ENCODE measurements around the gene LRRTM2.
"Not testable (repeated sequence)": the region's sequence is repeated elsewhere in the genome, so short reads cannot be mapped to it uniquely, and the experiment has no call there.

The LRRTM2 gene

DNA sequence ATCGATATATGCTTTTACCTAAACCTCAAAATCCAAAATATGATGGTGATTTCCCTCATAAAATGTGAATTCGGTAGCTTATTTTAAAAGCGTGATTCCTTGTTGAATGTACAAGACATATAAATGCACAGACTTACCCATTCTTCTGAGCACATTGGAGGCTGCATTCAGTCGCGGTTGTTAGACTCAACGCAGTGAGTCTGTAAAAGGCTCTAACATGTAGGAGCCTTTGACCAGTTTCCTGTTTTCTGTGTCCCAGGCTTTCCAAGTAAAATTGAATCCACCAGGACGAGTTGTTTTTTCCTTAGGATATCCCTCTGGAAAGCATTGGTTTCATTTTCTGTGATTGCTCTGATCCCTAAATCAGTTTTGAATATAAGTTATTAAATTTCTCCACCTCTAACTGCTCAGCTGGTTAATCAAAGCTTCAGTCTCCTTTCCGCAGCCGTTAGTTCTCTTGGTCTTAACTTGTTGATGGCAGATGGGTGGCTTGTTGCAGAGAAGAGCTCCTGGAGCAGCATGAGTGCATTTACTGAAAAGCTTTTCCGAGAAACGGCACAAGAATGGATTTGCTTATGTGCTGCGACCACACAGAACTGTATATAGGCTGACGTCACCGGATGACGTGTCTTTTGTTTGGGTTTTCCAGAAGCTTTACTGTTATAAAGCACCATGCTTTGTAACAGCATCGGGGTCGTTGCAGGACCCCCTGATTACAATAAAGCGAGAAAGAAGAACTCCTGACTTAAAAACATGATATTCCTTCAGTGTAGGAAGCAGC lies at the start of gene LRRTM2:
Gene LRRTM2, minus strand, starts transcription at position 565 of the 781 bp plus-strand sequence. Its CDS starts 424 bp downstream, at position 141.
- DNase-seq (ENCODE audit: low spot score): peak; percentile 93

DNA sequence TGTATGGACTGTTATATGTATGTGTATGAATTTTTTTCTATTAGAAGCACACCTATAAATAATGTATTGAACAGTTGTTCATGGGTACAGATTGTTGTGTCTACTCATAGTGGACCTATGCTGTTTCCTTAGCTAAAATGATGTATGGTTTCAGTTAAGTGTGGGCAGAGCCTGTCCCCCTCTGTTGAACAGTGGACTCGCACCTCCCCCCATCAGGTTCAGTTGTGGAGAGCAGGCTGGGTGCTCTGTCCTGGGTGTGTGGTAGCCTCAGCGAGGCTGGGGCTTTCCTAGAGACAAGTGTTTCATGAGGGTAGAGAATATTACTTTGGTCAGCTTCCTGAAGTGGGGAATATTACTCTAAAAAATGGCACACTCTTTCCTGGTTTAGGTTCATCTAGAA lies 47.4 kb upstream of the LRRTM2 start:
- DNase-seq (ENCODE audit: low spot score): no peak

- not testable (repeated sequence) for DNase-seq (ENCODE audit: low spot score)
Observed at GRCh38 chr5:138921362-138921761, 46.2 kb upstream of the LRRTM2 start.

DNA sequence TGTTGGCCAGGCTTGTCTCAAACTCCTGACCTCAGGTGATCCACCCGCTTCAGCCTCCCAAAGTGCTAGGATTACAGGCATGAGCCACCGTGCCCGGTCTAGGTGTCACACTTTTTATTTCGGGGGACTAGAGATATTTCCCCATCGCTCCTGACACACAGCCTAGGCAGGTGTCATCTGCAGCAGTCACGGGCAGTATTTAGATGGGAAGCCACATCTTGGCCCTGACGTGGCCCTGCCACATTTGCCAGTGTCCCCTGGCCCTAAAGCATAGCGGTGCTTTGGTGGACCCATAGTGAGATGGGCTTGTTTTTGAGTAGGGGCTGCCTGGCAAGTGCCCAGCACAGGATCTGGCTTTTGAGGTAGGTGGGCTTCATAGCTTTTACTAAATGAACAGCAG lies 45.0 kb upstream of the LRRTM2 start:
- no peak for DNase-seq (ENCODE audit: low spot score)

DNA sequence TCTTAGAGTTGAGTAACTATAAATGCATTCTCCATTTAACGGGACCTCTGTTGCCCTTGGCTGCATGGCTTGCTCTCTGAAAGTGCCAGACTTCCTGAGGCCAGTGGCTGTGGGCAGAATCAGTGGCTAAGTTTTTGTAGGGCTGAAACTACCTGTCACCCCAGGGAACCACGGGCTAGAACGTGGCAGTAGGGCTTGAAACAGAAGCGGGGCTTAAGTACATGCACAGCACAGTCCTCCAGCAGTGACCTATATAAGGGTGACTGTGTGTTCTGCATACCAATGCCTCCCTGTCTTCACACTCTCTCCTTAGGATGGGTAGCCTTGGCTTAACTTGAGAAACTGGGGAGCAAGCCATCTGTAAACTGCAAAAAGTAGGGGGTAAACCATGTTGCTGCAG lies 43.6 kb upstream of the LRRTM2 start:
- DNase-seq (ENCODE audit: low spot score): peak; percentile 28

- DNase-seq (ENCODE audit: low spot score): no peak
Observed at GRCh38 chr5:138914338-138914737, 39.2 kb upstream of the LRRTM2 start.

GRCh38 chr5:138913773-138914172 lies 38.6 kb upstream of the LRRTM2 start:
- no peak for DNase-seq (ENCODE audit: low spot score)

DNA sequence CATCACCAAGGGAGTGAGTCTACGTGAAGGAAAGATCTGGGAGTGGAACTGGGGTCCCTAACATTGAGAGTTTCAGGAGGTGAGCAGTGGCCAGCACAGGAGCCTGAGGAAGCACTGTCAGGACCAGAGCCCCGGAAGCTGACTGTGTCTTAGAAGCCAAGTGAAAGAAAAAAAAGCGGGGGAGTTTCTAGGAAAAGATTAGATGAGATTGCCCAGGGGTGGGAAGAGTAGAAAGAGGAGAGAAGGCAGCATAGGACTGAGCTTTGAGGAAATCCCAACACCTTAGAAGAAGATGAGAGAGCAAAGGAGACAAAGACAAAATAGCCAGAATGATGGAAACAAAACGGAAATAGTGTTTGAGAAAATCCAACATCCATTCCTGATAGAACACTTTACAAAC lies 37.0 kb upstream of the LRRTM2 start:
- DNase-seq (ENCODE audit: low spot score): no peak

GRCh38 chr5:138911441-138911840 lies 36.3 kb upstream of the LRRTM2 start:
- DNase-seq (ENCODE audit: low spot score): no peak

DNA sequence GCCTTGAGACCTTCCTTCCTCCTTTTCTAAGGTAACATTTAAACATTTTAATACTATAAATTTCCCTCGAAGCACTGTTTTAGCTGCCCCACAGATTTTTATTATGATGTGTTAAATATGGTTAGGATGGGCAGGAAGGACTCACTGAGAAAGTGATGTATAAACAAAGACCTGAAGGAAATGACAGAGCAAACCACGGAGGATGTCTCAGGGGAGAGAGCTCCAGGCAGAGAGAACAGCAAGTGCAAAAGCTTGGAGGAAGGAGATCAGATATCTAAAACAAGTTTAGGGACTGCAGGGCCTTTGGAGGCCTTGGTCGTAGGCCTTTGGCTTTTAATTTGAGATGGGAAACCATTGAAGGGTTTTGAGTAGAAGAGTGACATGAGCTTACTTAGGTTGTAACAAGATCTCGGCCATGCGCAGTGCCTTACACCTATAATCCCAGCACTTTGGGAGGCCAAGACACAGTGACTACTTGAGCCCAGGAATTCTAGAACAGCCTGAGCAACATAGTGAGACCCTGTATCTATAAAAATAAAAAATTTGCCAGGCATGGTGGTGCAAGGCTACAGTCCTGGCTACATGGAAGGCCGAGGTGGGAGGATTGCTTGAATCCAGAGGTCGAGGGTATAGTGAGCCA lies 35.5 kb upstream of the LRRTM2 start:
- no peak for DNase-seq (ENCODE audit: low spot score)

- DNase-seq (ENCODE audit: low spot score): no peak
Observed at GRCh38 chr5:138909734-138910133, 34.6 kb upstream of the LRRTM2 start.

DNA sequence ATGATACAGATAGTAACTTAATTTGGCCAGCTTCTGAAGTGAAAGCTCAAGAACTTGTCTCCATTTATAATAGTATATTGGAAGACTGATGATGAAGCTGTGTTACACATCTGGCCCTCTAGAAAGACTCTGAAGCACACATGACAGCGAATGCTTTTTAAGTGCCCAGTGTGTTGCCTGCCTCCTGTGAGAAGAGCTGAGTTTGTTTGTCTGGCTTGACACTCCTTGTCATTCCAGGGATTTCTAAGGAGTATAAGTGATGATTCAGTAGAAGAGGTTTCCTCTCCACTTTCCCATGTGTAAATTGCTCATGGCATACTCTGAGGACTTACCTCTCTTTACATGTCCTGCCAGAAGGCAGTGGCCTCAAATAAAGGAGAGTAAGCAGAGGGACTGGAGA lies 30.4 kb upstream of the LRRTM2 start:
- no peak for DNase-seq (ENCODE audit: low spot score)

- DNase-seq (ENCODE audit: low spot score): no peak
Observed at GRCh38 chr5:138903130-138903775, 28.1 kb upstream of the LRRTM2 start.

DNA sequence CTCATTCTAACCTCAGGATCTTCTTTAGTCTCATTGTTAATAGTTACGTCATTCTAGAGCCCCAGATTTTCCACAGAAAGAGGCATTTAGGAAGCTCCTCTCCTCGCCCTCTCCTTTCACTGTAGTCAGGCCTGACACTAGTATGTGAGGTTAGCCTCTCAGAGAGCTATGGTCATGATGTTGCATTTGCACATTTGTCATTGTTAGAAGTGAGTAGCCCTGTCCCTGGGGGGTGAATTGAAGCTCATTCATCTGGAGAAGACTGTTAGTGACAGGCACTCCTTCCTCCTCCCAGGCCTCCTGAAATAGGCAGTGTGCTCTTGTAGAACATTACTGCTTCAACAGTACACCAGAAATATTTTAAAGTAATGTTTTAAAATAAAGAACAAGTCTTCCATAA lies 26.6 kb upstream of the LRRTM2 start:
- DNase-seq (ENCODE audit: low spot score): no peak

GRCh38 chr5:138900281-138900965 lies 25.3 kb upstream of the LRRTM2 start:
- DNase-seq (ENCODE audit: low spot score): no peak

- DNase-seq (ENCODE audit: low spot score): no peak
Observed at GRCh38 chr5:138898742-138899141, 23.6 kb upstream of the LRRTM2 start.

GRCh38 chr5:138898299-138898698 lies 23.2 kb upstream of the LRRTM2 start:
- DNase-seq (ENCODE audit: low spot score): no peak

DNA sequence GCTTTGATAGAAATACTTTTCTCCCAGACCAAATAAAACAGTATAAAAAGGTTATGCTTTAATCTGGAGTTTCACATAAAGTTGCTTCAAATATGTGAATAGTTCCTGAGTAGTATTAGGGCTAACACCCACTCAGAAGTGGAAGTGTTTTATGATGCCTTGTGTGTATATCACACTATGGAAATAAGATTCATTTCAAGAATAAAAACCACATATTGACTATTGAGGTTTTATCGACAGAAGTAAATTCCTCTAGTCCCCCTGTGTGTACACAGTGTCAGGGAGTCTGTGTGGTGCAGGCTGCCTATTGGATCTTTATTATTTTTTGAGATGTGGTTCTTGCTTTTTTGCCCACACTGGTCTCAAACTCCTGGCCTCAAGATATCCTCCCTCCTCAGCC lies 20.8 kb upstream of the LRRTM2 start:
- no peak for DNase-seq (ENCODE audit: low spot score)

DNA sequence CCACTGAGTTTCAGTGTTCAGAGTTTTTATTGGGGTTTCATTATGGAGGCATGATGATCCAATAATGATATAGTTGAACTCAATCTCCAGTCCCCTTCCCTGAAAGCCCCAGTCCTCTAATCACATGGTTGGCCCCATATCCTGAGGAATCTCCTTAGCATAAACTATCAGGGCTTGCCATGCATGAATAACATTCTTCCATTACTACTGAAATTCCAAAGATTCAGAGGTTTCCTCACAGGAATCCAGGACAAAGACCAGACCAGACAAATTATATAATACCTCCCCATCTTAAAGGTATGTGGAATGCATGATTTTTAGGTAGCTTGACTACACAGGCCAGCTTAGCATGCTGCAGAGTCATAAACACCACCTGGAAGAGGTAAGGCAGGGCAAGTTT lies 15.5 kb upstream of the LRRTM2 start:
- no peak for DNase-seq (ENCODE audit: low spot score)

GRCh38 chr5:138889994-138890393 lies 14.9 kb upstream of the LRRTM2 start:
- no peak for DNase-seq (ENCODE audit: low spot score)

GRCh38 chr5:138884554-138884953 lies 9.4 kb upstream of the LRRTM2 start:
- DNase-seq (ENCODE audit: low spot score): no peak

DNA sequence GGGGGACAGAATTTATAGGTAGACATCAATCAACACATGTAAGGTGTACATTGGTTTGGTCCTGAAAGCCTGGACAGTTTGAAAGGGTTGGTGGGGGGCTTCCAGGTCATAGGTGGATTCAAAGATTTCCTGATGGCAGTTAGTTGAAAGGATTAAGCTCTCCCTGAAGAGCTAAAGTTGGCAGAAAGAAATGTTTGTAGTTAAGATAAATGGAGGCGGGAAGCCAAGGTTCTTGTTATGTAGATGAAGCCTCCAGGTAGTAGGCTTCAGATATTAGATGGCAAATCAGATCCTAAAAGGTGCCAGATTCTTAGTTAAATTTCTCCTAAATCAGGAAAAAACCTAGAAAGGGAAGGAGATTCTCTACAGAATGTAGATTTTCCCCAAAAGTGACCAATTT lies 9.0 kb upstream of the LRRTM2 start:
- DNase-seq (ENCODE audit: low spot score): no peak

- DNase-seq (ENCODE audit: low spot score): no peak
Observed at GRCh38 chr5:138883211-138883610, 8.1 kb upstream of the LRRTM2 start.
